Mononuclear cell (primary cell): ENCODE measurements around the gene IFI27L2. TPM values are rescaled to one million over a fixed set of nuclear protein-coding genes. Genes with fewer than 3 reads are reported as not detected.
A peak's percentile ranks its signal among the peaks of the same experiment; 100 is the strongest.

Experiments used
- H3K27me3 ChIP-seq: 2 replicates; pipeline ENCODE4 v1.6.0; 2011; ENCODE audit warnings: low read length, control low read depth; ENCODE audit not compliant: insufficient read depth
- H3K4me1 ChIP-seq: 2 replicates; pipeline ENCODE4 v1.5.1; 2011; ENCODE audit warnings: mild to moderate bottlenecking, low read length, control low read depth; ENCODE audit not compliant: insufficient read depth
- H3K4me3 ChIP-seq: 2 replicates; pipeline ENCODE4 v1.5.1; 2011; ENCODE audit warnings: mild to moderate bottlenecking, low read length, moderate library complexity
- H3K9me3 ChIP-seq: 2 replicates; pipeline ENCODE4 v1.5.1; 2011; ENCODE audit warnings: low read depth, mild to moderate bottlenecking, control low read depth, low read length
- total RNA-seq: library from RNA; depleted of rRNA; stranded (reverse); fragments of >200 nt; gene quantifications from one replicate; pipeline ENCODE4 v1.2.3, GENCODE V29; 2012

Gene IFI27L2
- 23.9 TPM for total RNA-seq

- H3K4me3 ChIP-seq, result peak within 1 kb of the TSS; percentile 55
These were observed at the start of gene IFI27L2 for GRCh38 chr14:94129111-94129757. Gene IFI27L2 (minus strand): TSS chr14:94129604. CDS start chr14:94129564, 40 bp downstream.

DNA sequence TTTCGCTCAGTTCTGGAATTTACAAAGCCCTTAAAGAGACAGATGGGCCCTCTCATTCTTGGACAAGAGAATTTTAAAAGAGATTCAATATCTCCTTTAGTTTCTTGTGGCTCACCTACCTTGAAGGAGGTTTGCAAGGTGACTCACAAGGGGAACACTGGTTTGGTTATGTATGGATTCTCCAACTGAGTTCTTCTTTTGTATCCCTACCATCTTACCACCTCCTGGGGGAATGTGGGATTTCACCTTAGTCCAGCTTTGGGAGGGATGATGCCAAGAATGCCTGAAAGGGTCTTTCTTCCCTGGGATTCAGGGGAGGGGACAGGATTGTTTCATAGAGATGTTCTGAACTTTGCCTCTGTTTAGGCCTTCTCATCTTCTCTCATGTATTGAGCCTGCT is 48.4 kb upstream of the IFI27L2 start:
- peaks cover 51% of the 10 kb centered on the region for H3K27me3 ChIP-seq
- H3K4me1 ChIP-seq, result peaks cover 19% of the 10 kb centered on the region
- no peaks in the 10 kb centered on the region for H3K9me3 ChIP-seq
- no peak overlapping the region for H3K4me3 ChIP-seq

More at GRCh38 chr14:94129111-94129757, at the start of gene IFI27L2:
- no peaks in the 10 kb centered on the region for H3K27me3 ChIP-seq
- H3K4me1 ChIP-seq, result peaks cover 15% of the 10 kb centered on the region
- H3K9me3 ChIP-seq, result no peaks in the 10 kb centered on the region

- Histone ChIP-seq H3K9me3 (no peaks in the 10 kb centered on the region), H3K27me3 (peaks cover 61% of the 10 kb centered on the region), H3K4me3 (no peak overlapping the region), H3K4me1 (peaks cover 19% of the 10 kb centered on the region)
These were observed 47.4 kb upstream of the IFI27L2 start for GRCh38 chr14:94176808-94177207.

DNA sequence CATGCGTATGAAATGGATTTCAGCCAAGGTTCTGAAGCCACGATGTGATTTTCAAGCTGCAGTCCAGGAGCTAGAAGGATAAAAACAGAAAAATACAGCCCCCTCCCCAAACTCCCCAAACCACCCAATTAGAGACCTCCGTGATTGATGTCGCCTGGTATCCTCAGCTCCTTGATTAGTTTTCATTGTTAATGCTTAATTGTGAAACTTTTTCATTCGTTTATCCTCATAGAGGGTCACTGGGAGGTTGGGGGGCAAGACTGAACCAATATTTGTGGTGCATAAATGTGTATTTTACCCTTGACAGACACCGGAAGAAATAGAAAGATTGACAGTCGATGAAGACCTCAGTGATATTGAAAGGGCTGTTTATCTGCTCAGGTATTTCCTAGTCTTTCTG is 46.3 kb upstream of the IFI27L2 start:
- Histone ChIP-seq H3K27me3 (peaks cover 61% of the 10 kb centered on the region), H3K9me3 (no peaks in the 10 kb centered on the region), H3K4me3 (no peak overlapping the region), H3K4me1 (peaks cover 19% of the 10 kb centered on the region)

DNA sequence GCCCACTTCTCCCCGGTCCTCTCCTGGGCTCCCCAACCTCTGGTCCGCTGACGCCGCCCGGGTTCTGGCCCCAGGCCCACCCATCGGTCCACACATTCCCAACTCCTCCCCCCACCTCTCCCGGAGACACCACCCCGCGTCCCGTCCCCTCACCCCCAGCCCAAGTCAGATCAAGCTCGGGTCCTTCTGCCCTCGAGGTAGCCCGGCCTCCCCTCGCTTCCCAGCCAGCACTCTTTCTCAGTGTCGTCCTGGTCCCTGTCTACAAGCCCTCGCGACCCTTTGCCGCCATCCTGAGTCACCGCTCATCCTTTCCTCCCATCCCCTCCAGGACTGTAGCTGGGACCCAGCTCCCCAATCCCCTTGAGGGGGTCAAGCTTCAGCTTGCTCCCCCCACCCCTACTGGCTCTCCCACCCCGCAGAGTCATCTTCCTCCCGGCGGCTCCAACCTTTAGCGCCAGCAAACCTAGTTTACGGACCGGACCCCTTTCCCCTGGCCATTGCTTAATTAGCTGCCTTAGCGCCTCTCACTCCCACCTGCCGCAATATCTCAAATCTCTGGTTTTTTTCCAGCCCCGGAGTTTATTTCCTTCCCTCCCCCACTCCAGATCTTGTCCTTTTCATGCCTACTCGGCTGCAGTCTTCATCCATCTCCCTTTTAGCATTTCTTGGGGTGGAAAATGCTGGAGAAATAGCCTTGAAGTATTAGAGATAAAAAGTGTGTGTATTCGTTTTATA is 45.8 kb upstream of the IFI27L2 start:
- H3K27me3 ChIP-seq, result peaks cover 61% of the 10 kb centered on the region
- no peak overlapping the region for H3K4me3 ChIP-seq
- peaks cover 16% of the 10 kb centered on the region for H3K4me1 ChIP-seq
- H3K9me3 ChIP-seq, result no peaks in the 10 kb centered on the region

GRCh38 chr14:94174604-94175010 is 45.2 kb upstream of the IFI27L2 start:
- Histone ChIP-seq H3K27me3 (peaks cover 61% of the 10 kb centered on the region), H3K9me3 (no peaks in the 10 kb centered on the region), H3K4me3 (peak overlapping the region; percentile 33), H3K4me1 (peaks cover 16% of the 10 kb centered on the region)

GRCh38 chr14:94173885-94174603 is 44.6 kb upstream of the IFI27L2 start, which contains the start of gene PPP4R4:
Gene PPP4R4 (plus strand): TSS chr14:94174322. CDS start chr14:94174466, 144 bp downstream.
- Histone ChIP-seq H3K27me3 (peaks cover 57% of the 10 kb centered on the region), H3K4me3 (peak within 1 kb of the TSS; percentile 40), H3K9me3 (no peaks in the 10 kb centered on the region)

DNA sequence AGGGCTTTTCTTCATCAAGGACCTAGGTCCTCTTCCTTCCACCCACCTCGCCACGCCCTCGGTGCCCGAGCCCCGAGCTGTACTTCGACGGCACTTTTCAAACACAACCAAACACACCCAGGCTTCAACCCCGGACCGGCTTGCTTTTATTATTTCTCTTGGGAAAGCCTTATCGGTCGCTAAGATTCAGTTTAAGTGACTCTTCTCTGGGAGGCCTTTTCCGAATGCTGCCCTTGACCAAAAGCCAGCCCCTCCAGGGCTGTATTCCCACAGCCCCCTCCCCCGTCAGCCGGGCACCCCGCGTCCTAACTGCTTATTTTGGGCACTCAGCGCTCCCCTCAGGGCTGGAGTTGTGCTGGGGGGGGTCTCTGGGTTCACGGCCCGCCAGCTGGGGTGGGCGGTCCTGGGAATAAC is 44.1 kb upstream of the IFI27L2 start:
- Histone ChIP-seq H3K27me3 (peaks cover 52% of the 10 kb centered on the region), H3K4me1 (peaks cover 16% of the 10 kb centered on the region), H3K9me3 (no peaks in the 10 kb centered on the region), H3K4me3 (peak overlapping the region; percentile 40)

More at GRCh38 chr14:94173885-94174603, 44.6 kb upstream of the IFI27L2 start, which contains the start of gene PPP4R4:
- H3K4me1 ChIP-seq, result peaks cover 16% of the 10 kb centered on the region

DNA sequence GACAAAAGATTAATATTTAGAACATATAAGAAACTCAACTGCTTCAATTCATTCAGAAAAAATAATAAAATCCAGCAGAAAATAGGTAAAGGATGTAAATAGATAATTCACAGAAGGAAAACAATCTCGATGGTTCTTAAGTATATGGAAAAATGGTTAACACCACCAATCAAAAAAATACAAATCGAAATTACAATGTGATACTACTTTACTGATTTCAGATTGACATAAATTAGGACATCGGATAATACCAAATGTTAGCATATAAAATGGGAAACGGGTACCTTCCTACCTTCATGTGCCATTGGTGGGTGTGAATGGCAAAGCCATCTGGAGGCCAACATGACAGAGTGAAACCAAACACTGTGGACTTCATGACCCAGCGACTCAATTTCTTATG is 43.1 kb upstream of the IFI27L2 start:
- Histone ChIP-seq H3K9me3 (no peaks in the 10 kb centered on the region), H3K27me3 (peaks cover 42% of the 10 kb centered on the region), H3K4me3 (no peak overlapping the region), H3K4me1 (peaks cover 16% of the 10 kb centered on the region)

- Histone ChIP-seq H3K27me3 (peaks cover 29% of the 10 kb centered on the region), H3K4me3 (no peak overlapping the region), H3K9me3 (no peaks in the 10 kb centered on the region), H3K4me1 (peaks cover 16% of the 10 kb centered on the region)
These were observed 41.8 kb upstream of the IFI27L2 start for GRCh38 chr14:94171208-94171607.

DNA sequence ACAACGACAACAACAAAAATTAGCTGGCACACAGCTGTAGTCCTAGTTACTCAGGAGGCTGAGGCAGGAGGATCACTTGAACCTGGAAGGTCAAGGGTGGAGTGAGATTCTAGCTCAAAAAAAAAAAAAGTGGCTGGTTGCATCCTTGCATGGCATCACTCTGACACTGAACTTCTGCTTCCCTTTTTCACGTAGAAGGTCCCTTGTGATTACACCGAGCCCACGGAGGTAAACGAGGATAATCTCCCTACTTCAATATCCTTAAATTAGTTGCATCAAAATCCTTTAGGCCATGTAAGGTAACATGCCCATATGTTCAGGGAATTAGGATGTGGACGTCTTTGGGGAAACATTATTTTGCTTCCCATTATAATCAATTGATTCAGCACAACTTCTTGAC is 40.7 kb upstream of the IFI27L2 start:
- Histone ChIP-seq H3K9me3 (no peaks in the 10 kb centered on the region), H3K4me3 (no peak overlapping the region), H3K27me3 (peaks cover 18% of the 10 kb centered on the region), H3K4me1 (peaks cover 13% of the 10 kb centered on the region)

GRCh38 chr14:94165744-94166143 is 36.3 kb upstream of the IFI27L2 start:
- Histone ChIP-seq H3K9me3 (no peaks in the 10 kb centered on the region), H3K4me3 (no peak overlapping the region), H3K4me1 (peaks cover 13% of the 10 kb centered on the region), H3K27me3 (no peaks in the 10 kb centered on the region)

DNA sequence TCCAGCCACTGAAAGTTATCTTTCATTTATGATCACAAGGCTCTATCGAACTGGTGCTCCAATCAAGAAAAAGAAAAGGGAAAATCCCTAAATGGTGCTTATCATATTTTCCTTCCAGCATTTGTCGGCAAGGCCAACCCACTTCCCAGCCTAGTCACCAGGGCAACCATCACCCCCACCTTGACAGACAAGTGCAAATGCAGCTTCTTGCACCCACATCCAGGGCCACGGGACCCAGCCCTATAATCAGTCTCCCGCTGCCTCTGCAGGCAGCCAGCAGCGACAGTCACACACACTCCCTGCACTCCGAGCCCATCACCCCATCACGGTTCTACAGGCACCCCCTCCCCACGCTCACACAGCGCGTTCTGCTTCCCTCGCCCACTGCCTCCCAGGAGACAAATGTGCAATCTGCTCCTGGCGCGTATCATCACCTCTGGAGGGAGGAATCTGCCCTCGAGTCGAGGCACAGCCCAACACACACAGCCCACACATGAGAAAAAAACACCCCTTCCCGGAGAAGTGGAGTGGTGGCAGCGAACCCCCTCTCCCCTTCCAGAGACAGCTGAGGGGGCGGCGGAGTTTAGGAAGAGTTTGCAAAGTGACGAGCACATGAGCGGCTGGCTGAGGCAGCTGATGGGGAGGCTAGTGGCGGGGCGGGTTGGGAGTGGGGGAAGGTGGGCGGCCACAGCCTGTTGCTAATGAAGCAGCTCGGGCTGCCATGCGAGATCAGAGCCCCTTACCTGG is 35.5 kb upstream of the IFI27L2 start:
- Histone ChIP-seq H3K4me3 (no peak overlapping the region), H3K9me3 (no peaks in the 10 kb centered on the region), H3K27me3 (no peaks in the 10 kb centered on the region), H3K4me1 (peaks cover 16% of the 10 kb centered on the region)

- Histone ChIP-seq H3K4me1 (peaks cover 16% of the 10 kb centered on the region), H3K4me3 (no peak overlapping the region), H3K27me3 (no peaks in the 10 kb centered on the region), H3K9me3 (no peaks in the 10 kb centered on the region)
These were observed 34.4 kb upstream of the IFI27L2 start for GRCh38 chr14:94163796-94164195.
